Stimulated activated CD8-positive, alpha-beta memory T cell treated with anti-CD3 and anti-CD28 coated beads, Interleukin-4, amount 100 ng/mL, for 4 hours (primary cell): ENCODE measurements around the gene PELI1.
"Not testable (repeated sequence)": the region's sequence is repeated elsewhere in the genome, so short reads cannot be mapped to it uniquely, and the experiment has no call there.

Experiments
- DNase-seq, 2 donors: peaks; one replicate each; pipeline ENCODE4 v3.0.0-alpha.2; 2020; ENCODE audit warnings: low read depth in 2 of 2, low spot score in 1 of 2

Gene PELI1

GRCh38 chr2:64124168-64124567 lies 20.1 kb downstream of the PELI1 start:
- no peak for DNase-seq

- DNase-seq = no peak
These were observed 20.5 kb downstream of the PELI1 start for GRCh38 chr2:64123740-64124139.

DNA sequence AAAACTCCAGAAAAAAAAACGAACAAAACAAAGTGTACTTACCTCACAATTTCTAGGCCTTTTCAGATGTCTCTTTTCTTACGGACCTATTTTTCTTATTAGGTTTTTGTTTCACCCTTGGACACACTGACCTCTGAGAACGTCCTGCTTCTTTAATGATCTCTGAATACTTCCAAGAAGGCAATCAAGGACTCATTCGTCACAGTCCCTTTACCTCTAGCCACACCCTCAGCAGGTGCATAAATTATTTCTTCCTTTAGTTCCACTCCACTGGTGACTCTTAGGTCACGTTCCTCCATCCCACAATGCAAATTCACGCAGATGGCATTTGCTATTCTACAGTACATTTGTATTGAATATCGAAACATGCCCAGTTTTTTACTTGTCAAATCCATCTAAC lies 21.9 kb downstream of the PELI1 start:
- no peak for DNase-seq

GRCh38 chr2:64120928-64121327 lies 23.3 kb downstream of the PELI1 start:
- no peak for DNase-seq

DNA sequence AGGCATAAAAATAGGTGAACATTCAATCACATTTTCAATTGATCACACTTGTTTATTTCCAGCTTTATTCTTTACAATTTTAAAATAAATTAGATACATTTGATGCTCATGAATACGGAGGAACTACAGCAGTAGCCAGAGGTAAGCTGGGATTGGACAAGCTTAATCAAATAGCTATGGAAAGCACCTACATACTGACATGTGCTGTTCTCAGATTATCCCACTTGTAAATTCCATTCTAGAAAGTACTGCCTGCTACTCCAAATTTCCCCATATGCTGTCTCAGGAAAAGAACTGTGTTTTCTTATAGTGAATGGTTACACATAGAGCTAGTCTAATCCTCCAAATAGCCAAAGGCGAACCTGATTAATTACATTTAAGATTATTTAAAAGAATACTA lies 24.2 kb downstream of the PELI1 start:
- DNase-seq = no peak

- no peak for DNase-seq
These were observed 24.9 kb downstream of the PELI1 start for GRCh38 chr2:64119369-64119768.

GRCh38 chr2:64115808-64116598 lies 28.2 kb downstream of the PELI1 start:
- DNase-seq = no peak

GRCh38 chr2:64114912-64115277 lies 29.3 kb downstream of the PELI1 start:
- no peak for DNase-seq

GRCh38 chr2:64114063-64114911 lies 29.9 kb downstream of the PELI1 start:
- no peak for DNase-seq

DNA sequence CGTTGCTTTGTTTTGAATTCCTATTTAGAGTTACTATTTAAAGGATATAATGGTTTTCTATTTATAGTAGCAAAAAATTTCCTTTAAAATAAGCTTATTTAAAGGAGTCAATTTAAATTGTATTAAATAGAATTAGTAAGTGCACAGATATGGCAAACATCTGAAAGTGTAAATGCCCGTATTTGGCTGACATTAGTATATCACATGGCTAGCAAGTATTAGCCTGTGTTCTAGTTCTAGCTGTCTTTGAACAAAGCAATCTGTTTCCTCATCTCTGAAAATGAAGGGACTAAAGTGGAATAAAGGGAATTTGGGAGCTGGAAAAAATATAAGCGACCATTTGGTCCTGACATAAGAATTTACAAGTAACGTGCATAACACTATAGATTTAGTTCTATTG lies 32.2 kb downstream of the PELI1 start:
- DNase-seq = no peak

DNA sequence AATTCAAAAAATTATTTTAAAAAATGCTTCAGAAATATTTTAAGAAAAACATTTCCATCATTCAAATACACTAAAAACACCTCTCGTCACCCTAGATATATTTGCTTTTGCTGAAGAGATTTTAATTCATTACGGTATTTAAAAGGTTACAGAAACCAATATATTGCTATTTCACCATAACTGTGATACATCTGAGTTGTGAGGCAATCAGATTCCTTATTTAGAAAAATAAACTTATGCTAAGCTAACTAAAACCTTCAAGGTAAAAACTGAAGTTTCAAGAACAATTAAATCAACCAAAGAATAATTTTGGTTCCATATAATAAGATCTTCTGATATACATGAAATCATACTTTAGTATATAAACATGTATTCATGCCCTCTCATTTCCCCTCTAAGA lies 32.8 kb downstream of the PELI1 start:
- no peak for DNase-seq

DNA sequence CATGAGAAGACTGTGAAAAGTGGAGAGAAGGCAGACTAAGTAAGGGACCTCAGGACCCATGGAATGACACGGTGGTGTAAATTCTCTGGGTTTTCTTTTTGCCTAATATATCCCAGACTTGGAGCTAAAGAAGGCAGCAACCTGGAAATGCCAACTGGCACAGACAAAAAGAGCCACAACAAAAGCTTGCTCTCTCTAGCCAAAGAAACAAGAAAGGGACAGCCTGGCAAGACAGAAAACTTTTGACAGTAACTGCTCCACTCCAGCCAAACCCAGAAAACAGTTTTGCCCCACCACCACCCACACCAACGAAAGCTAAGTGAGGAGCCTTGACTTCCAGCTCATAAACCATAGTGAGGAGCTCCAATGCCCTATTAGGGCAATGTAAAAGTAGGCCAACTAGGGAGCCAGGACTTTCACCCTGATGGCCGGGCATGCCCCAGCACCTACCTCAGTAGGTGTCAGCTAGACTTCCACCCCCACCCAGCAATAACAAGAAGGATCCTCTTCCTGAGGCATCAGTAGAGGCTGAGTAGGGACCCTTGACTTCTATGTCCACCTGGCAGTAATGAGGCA lies 35.5 kb downstream of the PELI1 start:
- DNase-seq = no peak

- no peak for DNase-seq
These were observed 37.7 kb downstream of the PELI1 start for GRCh38 chr2:64106481-64106880.

- no peak for DNase-seq
These were observed 38.4 kb downstream of the PELI1 start for GRCh38 chr2:64105670-64106461.

- no peak for DNase-seq
These were observed 39.3 kb downstream of the PELI1 start for GRCh38 chr2:64104933-64105332.

DNA sequence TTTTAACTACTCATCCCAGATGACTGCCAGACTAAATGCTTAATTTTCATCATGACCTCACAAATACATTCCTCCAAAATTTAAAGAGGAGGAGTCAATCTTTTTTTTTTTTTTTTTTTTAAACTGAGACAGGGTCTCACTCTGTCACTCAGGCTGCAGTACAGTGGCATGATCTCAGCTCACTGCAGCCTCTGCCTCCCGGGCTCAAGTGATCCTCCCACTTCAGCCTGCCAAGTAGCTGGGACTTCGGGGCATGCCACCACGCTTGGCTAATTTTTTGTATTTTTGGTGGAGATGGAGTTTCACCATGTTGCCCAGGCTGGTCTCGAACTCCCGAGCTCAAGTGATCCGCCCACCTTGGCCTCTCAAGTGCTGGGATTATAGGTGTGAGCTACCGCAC lies 41.5 kb downstream of the PELI1 start:
- not testable (repeated sequence) for DNase-seq

- DNase-seq = no peak
These were observed 43.1 kb downstream of the PELI1 start for GRCh38 chr2:64101141-64101591.

DNA sequence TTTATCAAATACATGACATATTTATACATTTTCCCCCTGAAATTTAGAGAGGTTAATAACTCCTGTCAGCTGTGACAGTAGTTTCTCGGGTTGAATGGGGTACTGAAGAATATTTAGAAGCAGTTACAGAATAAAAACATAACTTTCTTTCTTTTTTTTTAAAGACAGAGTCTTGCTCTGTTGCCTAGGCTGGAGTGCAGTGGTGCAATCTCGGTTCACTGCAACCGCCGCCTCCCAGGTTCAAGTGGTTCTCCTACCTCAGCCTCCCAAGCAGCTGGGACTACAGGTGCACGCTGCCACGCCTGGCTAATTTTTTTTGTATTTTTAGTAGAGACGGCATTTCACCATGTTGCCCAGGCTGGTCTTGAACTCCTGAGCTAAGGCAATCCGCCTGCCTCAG lies 43.6 kb downstream of the PELI1 start:
- DNase-seq = not testable (repeated sequence)

- no peak for DNase-seq
These were observed 49.4 kb downstream of the PELI1 start for GRCh38 chr2:64094663-64095382.

- no peak for DNase-seq
These were observed 50.9 kb downstream of the PELI1 start for GRCh38 chr2:64093341-64093740.

DNA sequence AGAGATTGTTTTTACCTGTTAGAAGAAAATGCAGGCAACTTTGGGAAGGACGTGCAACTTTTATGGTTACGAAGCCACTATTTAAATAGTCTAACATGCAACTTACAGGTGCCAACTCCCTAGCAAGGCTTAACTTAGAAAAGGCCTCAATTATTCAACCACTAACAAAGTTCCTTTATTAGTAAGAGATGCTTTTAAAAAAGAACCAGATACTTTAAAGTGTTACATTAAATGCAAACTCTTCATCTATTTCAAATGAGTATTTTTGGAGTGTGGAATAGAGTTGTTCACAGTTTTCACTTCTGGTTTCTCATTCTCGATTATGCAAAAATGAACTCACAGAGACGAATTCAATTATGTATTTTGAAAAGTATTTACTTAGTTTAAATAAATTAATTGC lies 51.7 kb downstream of the PELI1 start:
- DNase-seq = no peak
